AG08395 (cell line): ENCODE results near the gene ERMAP.

Source experiments
- DNase-seq: peaks from one replicate; pipeline ENCODE4 v3.0.0; 2012; ENCODE audit warnings: mixed read lengths, low spot score

Gene ERMAP

GRCh38 chr1:42816585-42817439, at the start of gene ERMAP, which contains the start of gene SVBP:
Gene ERMAP (plus strand): TSS chr1:42817122. CDS start chr1:42830449, 13,327 bp downstream.
Gene SVBP (minus strand): TSS chr1:42817397. CDS start chr1:42816544, 853 bp downstream.
- peak; percentile 99 for DNase-seq

- no peak for DNase-seq
These were observed 49.4 kb upstream of the ERMAP start for GRCh38 chr1:42767510-42768000.

- no peak for DNase-seq
These were observed 48.8 kb upstream of the ERMAP start for GRCh38 chr1:42768172-42768571.

- DNase-seq, result no peak
These were observed 47.1 kb upstream of the ERMAP start for GRCh38 chr1:42769811-42770210.

GRCh38 chr1:42773420-42773819, 43.5 kb upstream of the ERMAP start:
- no peak for DNase-seq

GRCh38 chr1:42774928-42775526, 41.9 kb upstream of the ERMAP start:
- DNase-seq, result no peak

- no peak for DNase-seq
These were observed 40.4 kb upstream of the ERMAP start for GRCh38 chr1:42776502-42776901.

GRCh38 chr1:42777852-42778251, 39.1 kb upstream of the ERMAP start:
- DNase-seq, result peak; percentile 71

- no peak for DNase-seq
These were observed 37.2 kb upstream of the ERMAP start for GRCh38 chr1:42779725-42780124.

- DNase-seq, result no peak
These were observed 36.7 kb upstream of the ERMAP start for GRCh38 chr1:42780176-42780575.

GRCh38 chr1:42783092-42783491, 33.8 kb upstream of the ERMAP start:
- DNase-seq, result no peak

GRCh38 chr1:42784547-42784945, 32.4 kb upstream of the ERMAP start:
- DNase-seq, result no peak

- peak; percentile 36 for DNase-seq
These were observed 31.8 kb upstream of the ERMAP start, which contains the start of gene TMEM269 for GRCh38 chr1:42784946-42785693. Gene TMEM269 (plus strand): TSS chr1:42784991. CDS start chr1:42789894, 4,903 bp downstream.

- DNase-seq, result no peak
These were observed 30.8 kb upstream of the ERMAP start for GRCh38 chr1:42786097-42786496.

GRCh38 chr1:42788021-42788420, 28.9 kb upstream of the ERMAP start:
- no peak for DNase-seq

GRCh38 chr1:42793824-42794223, 23.1 kb upstream of the ERMAP start:
- no peak for DNase-seq

GRCh38 chr1:42797414-42797813, 19.5 kb upstream of the ERMAP start:
- no peak for DNase-seq

GRCh38 chr1:42797979-42798378, 18.9 kb upstream of the ERMAP start:
- no peak for DNase-seq

- peak; percentile 50 for DNase-seq
These were observed 15.0 kb upstream of the ERMAP start for GRCh38 chr1:42801832-42802473.

- DNase-seq, result no peak
These were observed 10.8 kb upstream of the ERMAP start for GRCh38 chr1:42806171-42806570.

- no peak for DNase-seq
These were observed 10.3 kb upstream of the ERMAP start for GRCh38 chr1:42806593-42806992.
